ENCODE data around the gene OLA1.

Gene OLA1

DNA sequence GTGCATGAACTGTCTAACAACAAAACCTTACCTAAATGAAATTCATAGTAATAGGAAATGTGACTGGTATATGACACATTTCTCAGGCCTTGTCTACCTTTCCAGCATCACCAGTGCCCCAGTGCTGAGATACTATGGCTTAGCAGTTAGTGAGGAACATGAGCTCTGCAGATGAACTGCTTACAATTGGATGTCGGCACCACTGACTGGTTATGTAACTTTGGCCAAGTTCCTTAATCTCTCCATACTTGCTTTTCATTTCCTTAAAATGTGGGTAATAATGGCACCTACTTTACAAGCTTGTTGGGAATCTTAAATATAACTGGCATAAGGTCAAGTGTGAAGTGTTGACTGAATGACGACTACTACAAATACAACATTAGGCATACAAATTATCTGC is 136.3 kb downstream of the OLA1 start:
- no peak overlapping the region for H3K4me3 ChIP-seq (ENCODE audit: low read depth, low read length)
- no peak for TF ChIP-seq CTCF (IDR thresholded peaks at IDR 0.05; ENCODE audit: borderline replicate concordance, insufficient read depth, low read depth, low read length)

DNA sequence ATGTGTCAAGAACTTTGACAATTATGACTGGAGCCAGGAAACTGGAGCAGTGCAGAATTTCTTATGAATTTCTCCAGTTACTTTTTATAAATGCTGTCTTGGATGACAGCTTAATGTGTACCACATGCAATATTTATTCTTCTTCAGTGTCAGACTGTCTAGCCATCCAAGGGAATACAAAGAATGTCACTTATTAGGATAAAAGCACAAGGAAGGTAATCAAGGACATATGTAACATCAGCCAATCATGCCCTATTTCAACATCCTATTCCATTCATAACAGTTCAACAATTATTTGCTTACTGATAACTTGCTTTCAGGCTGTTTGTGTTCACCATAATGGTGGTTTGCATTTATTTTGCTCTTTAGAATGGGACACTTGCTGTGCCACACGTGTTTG is 139.8 kb downstream of the OLA1 start:
- no peak for TF ChIP-seq CTCF (IDR thresholded peaks at IDR 0.05; ENCODE audit: borderline replicate concordance, insufficient read depth, low read depth, low read length)
- no peak overlapping the region for H3K4me3 ChIP-seq (ENCODE audit: low read depth, low read length)

DNA sequence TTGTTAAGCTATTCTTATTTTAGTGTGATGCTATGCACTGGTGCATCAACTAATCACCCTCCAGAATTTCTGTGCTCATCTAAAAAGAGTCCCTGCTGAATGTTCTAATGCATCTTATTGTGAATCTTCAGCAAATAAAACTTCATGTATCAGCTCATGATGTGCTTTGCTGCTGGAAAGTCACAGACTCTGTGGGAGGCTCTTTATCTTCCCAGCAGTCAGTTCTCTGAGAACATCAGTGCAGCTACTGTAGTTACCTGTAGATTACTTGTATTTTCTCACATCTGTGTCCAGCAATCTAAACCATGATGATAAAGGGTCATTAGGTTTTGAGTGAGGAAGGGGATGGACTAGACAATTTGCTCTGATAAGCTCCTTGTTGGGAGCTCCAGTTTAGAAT is 141.6 kb downstream of the OLA1 start:
- no peak for TF ChIP-seq CTCF (IDR thresholded peaks at IDR 0.05; ENCODE audit: borderline replicate concordance, insufficient read depth, low read depth, low read length)
- H3K4me3 ChIP-seq (ENCODE audit: low read depth, low read length): no peak overlapping the region

DNA sequence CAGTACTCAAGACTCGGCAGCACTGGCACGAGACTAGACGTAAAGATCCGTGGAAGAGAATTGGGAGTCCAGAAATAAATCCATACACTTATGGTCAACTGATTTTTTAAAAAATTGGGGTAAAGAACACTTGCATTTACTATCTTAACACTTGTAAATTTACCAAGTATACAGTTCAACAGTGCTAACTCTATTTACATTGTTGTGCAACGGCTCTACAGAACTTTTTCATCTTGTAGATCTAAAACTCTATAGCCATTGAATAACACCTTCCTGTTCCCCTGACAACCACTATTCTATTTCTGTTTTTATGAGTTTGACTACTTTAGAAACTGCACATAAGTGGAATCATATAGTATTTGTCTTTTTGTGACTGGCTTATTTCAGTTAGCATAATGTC is 153.8 kb downstream of the OLA1 start:
- TF ChIP-seq CTCF (IDR thresholded peaks at IDR 0.05; ENCODE audit: borderline replicate concordance, insufficient read depth, low read depth, low read length): no peak
- H3K4me3 ChIP-seq (ENCODE audit: low read depth, low read length): no peak overlapping the region

DNA sequence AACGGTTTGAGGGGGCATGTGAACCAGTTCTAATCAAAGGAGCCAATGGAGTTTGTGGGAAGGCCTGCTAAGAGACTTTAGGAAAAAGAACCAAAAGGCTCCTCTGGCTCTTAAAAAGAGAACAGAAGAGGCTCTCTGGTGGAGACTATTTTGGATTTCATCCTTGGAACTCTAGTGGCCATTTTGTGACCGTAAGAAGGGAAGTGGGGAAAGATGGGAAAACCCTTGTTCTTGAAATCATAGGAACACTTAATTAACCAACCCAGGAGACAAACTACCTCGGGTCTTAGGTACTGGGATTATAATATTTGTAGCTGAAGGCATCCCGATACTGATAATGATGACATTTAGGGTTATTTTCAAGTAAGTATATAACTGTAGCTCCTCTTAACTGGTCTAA is 157.9 kb downstream of the OLA1 start:
- no peak for TF ChIP-seq CTCF (IDR thresholded peaks at IDR 0.05; ENCODE audit: borderline replicate concordance, insufficient read depth, low read depth, low read length)
- no peak overlapping the region for H3K4me3 ChIP-seq (ENCODE audit: low read depth, low read length)

DNA sequence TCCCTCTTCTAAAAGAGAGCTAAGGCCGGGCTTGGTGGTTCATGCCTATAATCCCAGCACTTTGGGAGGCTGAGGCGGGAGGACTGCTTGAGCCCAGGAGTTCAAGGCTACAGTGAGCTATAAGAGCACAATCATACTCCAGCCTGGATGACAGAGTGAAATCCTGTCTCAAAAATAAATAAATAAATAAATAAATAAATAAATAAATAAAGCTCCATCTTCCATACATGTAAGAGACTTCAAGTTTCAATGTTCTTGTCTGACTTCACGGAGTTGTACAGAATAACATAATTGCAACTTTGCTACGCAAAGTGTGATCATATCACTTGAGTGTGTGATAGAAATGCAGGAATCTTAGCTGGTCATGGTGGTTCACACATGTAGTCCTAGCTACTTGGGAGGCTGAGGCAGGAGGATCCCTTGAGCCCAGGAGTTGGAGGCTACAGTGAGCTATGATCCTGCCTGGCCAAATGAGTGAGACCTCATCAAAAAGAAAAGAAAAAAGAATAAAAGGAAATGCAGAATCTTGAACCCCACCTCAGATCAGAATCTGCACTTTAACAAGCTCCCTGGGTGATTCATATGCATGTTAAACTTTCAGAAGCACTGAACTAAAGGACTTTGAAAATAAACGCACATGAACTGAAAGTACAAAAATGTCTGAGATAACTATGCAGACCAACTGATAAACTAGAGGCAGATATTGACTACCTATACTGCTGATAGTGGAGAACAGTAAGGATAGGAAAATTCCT is 159.4 kb downstream of the OLA1 start:
- H3K4me3 ChIP-seq (ENCODE audit: low read depth, low read length): no peak overlapping the region
- no peak for TF ChIP-seq CTCF (IDR thresholded peaks at IDR 0.05; ENCODE audit: borderline replicate concordance, insufficient read depth, low read depth, low read length)

DNA sequence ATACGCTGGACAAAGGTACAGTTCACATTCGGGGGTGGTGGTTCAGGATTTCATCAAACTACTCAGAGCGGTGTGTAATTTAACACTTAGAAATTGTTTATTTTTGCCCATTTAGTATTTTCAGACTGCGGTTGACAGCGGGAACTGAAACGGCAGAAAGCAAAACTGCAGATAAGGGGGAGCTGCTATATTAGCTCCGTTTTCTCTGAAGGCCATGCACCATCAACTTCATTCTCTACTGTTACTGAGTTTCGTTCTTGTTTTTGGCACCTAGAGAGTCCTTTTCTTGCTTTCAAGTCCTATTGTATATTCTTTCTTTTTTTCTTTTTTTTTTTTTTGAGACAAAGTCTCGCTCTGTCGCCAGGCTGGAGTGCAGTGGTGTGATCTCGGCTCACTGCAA is 161.6 kb downstream of the OLA1 start:
- no peak for TF ChIP-seq CTCF (IDR thresholded peaks at IDR 0.05; ENCODE audit: borderline replicate concordance, insufficient read depth, low read depth, low read length)
- no peak overlapping the region for H3K4me3 ChIP-seq (ENCODE audit: low read depth, low read length)
